HT-29 (cell line): ENCODE measurements around the gene ATF4. TPM values are rescaled to one million over a fixed set of nuclear protein-coding genes. Genes with fewer than 3 reads are reported as not detected.

Experiments
- DNase-seq: peaks from one replicate; pipeline ENCODE4 v3.0.0-alpha.2; 2015; ENCODE audit warnings: low spot score
- total RNA-seq: library from RNA; depleted of rRNA; stranded (reverse); fragments of >200 nt; shearing (Covaris generic); gene quantifications from 2 replicates; pipeline ENCODE4 v1.2.3, GENCODE V29; 2014; rRNA removed

ATF4 gene, protein sequence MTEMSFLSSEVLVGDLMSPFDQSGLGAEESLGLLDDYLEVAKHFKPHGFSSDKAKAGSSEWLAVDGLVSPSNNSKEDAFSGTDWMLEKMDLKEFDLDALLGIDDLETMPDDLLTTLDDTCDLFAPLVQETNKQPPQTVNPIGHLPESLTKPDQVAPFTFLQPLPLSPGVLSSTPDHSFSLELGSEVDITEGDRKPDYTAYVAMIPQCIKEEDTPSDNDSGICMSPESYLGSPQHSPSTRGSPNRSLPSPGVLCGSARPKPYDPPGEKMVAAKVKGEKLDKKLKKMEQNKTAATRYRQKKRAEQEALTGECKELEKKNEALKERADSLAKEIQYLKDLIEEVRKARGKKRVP
- 314 and 320 TPM in 2 replicates for total RNA-seq

DNA sequence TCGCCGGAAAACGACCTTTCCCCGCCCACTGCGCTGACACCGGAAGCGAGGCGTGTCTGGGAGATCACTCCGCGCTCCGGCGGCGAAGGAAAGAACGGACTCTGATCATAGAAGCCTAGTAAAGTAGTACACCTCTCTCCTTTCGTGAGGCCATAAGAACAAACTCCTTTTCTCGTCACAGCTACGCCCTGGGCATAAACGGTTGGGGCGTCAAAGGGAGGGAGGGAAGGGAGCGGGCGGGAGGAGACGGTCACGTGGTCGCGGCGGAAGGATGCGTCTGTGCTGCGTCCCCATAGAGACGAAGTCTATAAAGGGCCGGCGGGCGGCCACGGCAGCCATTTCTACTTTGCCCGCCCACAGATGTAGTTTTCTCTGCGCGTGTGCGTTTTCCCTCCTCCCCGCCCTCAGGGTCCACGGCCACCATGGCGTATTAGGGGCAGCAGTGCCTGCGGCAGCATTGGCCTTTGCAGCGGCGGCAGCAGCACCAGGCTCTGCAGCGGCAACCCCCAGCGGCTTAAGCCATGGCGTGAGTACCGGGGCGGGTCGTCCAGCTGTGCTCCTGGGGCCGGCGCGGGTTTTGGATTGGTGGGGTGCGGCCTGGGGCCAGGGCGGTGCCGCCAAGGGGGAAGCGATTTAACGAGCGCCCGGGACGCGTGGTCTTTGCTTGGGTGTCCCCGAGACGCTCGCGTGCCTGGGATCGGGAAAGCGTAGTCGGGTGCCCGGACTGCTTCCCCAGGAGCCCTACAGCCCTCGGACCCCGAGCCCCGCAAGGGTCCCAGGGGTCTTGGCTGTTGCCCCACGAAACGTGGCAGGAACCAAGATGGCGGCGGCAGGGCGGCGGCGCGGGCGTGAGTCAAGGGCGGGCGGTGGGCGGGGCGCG, at the start of gene ATF4:
TSS of gene ATF4 (plus strand) at position 337 of the 880 bp plus-strand sequence. CDS start 884 bp downstream, outside the sequence.
- peak; percentile 86 for DNase-seq

DNA sequence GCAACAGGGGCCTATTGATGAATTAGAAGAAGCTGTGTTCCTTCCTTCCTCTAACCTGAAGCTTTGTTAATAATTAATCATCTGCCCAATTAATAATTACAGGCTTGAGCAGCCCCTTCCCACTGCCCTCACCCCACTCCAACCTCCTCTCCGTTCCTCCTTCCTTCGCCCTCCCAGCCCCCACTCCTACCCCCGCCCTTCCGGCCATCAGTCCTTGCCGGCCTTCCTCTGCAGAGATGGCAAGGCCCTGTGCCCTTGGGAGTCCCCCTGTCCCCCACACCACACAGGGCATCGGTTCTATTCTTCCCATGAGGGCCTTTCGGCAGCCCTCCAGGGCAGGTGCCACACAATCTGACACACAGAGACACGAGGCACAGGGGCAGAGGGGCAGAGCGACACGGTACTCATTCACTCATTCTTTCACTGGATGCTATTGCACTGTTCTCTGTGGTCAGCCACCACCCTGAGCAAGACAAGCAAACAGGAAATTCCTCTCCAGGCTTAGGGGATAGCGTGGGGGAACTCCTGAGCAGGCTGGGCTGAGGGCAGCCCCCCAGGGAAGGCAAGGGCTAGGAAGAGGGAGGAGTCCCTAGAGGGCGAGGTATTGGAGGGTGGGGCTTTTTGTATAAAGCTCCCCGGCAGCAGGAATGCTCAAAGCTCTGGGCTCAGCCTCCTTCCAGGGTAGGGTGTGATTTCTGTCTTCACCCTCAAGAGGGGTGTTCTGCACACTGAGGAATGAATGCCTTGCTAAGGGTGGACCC, 48.8 kb upstream of the ATF4 start:
- DNase-seq = peak; percentile 50

- DNase-seq = peak; percentile 52
Observed at GRCh38 chr22:39472570-39473556, 47.5 kb upstream of the ATF4 start.

DNA sequence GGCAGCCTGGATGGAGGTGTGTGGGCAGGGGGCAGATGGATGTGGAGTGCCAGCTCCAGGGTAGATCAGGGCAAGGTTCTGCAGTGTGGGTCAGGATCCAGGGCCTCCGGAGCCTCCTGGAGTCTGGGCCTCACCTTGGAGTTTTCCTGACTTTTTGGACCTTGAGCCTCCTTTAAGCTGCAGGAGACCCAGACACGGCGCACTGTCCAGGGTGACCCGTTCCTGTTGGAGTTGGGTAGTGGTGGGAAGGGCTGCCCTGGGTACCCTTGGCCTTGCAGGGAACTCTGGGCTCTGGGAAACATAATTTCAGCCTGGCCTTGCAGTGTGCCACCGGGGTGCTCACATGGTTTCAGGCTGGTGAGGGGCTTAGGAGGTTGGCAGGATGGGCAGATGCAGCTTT, 46.5 kb upstream of the ATF4 start:
- DNase-seq = no peak

DNA sequence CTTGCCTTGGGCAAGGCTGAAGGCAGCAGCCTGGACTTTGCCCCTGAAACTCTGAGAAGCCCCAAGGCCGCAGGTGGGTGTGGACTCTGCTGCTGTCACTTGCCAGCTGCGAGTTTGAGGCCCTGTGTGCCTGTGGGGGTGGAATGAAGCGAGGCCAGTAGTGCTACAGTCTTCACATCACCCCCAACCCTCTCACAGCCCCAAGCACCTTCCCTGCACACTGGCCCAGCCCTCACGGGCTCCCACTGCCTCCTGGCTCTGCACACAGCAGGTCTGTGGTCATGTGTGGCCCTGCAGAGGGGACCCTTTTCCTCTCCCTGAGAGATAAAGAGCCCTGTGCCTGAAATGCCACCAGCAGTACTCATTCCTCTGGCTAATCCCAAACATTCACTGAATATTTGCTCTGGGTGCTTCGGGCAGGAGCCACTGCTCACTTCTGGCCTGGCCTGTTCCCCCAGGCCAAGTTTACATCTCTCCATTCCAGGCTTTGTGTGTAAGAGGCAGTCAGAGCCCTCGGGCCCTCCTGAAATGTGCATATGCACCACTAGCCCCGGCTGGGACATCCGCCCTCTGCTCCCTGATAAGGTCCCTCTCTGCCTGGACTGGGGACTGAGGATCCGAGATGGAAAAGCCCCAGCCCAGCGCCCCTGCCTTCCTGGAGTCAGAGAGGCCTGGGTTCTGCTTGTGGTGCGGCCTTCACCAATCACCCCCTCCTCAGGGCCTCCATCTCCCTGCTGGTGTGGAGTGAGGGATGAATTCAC, 45.8 kb upstream of the ATF4 start:
- DNase-seq = no peak

DNA sequence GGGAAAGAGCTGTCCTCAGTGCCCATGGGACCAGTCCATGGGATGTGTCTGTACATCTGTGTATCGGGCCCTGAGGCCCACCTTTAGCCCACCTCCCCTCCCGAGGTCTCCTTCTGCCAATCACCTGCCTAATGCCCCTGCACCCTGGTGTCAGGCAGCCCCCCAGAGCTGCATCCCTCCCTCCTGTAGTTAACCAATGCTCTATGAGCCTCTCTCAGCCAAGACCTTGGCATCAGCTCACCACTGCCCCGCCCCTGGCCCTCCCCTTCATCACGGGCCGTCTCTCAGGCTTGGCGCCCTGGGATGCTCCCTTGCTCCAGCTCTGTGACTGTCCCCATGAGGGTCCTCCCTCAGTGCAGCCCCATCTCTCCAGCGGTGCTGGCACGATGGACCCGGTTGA, 45.0 kb upstream of the ATF4 start:
- no peak for DNase-seq

- DNase-seq = no peak
Observed at GRCh38 chr22:39475902-39476301, 44.5 kb upstream of the ATF4 start.

- no peak for DNase-seq
Observed at GRCh38 chr22:39476664-39477063, 43.7 kb upstream of the ATF4 start.

DNA sequence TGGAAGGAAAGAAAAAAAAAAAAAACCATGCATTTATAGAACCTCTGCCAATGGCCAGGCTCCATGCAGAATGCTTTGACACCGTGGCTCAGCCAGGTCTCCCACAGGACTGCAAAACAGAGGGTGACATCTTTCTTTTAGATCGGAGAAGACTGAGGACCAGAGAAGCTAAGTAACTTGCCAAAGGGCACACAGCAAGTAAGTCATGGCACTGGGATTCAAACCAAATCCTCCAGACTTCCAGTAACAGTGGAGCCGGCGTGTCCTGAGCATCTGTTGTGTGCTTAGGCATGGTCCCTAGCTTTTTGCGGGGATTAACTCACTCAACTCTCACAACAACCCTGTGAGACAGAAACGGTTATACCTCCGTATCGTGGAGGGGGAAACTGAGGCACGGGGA, 42.8 kb upstream of the ATF4 start:
- no peak for DNase-seq

DNA sequence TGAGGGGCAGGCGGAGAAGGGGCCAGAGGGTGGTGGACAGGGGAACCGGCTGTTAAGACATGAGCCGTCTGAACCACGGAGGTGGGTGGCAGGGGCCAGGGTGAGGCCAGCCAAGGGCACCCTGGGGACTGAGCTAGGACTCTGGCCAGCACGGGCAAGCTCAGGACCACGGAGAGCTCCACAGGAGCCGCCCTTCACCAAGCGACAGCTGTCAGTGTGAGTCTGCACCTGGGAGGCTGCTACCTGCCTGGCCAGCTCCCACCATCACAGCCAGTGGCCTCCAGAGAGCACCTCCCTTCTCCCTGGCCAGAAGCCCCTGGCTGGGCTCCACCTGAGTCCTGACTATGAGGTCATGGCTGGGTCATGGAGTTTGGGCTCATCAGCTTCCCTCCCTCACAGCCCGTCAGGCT, 41.9 kb upstream of the ATF4 start:
- DNase-seq = peak; percentile 48

- no peak for DNase-seq
Observed at GRCh38 chr22:39479254-39479653, 41.1 kb upstream of the ATF4 start.

GRCh38 chr22:39480557-39480956, 39.8 kb upstream of the ATF4 start:
- no peak for DNase-seq

- no peak for DNase-seq
Observed at GRCh38 chr22:39481054-39481453, 39.3 kb upstream of the ATF4 start.

- DNase-seq = no peak
Observed at GRCh38 chr22:39481595-39481994, 38.8 kb upstream of the ATF4 start.

GRCh38 chr22:39482768-39483167, 37.6 kb upstream of the ATF4 start:
- no peak for DNase-seq

DNA sequence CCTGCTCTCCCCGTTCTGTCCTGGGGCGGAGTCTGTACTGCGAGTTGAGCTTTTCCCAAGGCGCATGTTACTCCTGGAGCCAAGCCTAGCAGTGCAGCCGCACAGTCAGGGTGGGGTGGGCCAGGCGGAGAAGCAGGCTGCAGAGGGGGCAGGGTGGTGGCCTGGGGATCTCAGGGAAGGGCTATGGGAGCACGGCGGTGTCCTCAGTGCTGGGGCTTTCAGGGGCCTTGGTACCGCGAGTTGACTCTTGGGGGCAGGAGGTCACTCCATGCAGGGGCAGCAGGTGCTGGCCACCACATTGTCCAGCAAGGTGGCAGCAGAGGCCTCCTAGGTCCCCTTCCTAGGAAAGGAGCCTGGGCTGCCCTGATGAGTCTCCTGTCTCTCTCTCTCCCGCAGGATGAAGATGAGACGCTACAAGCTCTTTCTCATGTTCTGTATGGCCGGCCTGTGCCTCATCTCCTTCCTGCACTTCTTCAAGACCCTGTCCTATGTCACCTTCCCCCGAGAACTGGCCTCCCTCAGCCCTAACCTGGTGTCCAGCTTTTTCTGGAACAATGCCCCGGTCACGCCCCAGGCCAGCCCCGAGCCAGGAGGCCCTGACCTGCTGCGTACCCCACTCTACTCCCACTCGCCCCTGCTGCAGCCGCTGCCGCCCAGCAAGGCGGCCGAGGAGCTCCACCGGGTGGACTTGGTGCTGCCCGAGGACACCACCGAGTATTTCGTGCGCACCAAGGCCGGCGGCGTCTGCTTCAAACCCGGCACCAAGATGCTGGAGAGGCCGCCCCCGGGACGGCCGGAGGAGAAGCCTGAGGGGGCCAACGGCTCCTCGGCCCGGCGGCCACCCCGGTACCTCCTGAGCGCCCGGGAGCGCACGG, 33.2 kb upstream of the ATF4 start:
- no peak for DNase-seq

DNA sequence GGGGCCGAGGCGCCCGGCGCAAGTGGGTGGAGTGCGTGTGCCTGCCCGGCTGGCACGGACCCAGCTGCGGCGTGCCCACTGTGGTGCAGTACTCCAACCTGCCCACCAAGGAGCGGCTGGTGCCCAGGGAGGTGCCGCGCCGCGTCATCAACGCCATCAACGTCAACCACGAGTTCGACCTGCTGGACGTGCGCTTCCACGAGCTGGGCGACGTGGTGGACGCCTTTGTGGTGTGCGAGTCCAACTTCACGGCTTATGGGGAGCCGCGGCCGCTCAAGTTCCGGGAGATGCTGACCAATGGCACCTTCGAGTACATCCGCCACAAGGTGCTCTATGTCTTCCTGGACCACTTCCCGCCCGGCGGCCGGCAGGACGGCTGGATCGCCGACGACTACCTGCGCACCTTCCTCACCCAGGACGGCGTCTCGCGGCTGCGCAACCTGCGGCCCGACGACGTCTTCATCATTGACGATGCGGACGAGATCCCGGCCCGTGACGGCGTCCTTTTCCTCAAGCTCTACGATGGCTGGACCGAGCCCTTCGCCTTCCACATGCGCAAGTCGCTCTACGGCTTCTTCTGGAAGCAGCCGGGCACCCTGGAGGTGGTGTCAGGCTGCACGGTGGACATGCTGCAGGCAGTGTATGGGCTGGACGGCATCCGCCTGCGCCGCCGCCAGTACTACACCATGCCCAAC, 32.4 kb upstream of the ATF4 start:
- no peak for DNase-seq

DNA sequence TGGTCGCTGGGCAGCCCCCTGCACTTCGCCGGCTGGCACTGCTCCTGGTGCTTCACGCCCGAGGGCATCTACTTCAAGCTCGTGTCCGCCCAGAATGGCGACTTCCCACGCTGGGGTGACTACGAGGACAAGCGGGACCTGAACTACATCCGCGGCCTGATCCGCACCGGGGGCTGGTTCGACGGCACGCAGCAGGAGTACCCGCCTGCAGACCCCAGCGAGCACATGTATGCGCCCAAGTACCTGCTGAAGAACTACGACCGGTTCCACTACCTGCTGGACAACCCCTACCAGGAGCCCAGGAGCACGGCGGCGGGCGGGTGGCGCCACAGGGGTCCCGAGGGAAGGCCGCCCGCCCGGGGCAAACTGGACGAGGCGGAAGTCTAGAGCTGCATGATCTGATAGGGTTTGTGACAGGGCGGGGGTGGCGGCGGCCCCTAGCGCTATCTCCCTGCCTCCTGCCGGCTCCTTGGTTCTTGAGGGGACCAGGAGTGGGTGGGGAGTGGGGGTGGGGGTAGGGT, 31.7 kb upstream of the ATF4 start:
- DNase-seq = no peak
